ENCODE results near the gene CCDC15. TPM values are rescaled to one million over a fixed set of nuclear protein-coding genes. Genes with fewer than 3 reads are reported as not detected.

The CCDC15 gene
- total RNA-seq, 1 experiment from 2014 or later = 4.0 TPM

DNA sequence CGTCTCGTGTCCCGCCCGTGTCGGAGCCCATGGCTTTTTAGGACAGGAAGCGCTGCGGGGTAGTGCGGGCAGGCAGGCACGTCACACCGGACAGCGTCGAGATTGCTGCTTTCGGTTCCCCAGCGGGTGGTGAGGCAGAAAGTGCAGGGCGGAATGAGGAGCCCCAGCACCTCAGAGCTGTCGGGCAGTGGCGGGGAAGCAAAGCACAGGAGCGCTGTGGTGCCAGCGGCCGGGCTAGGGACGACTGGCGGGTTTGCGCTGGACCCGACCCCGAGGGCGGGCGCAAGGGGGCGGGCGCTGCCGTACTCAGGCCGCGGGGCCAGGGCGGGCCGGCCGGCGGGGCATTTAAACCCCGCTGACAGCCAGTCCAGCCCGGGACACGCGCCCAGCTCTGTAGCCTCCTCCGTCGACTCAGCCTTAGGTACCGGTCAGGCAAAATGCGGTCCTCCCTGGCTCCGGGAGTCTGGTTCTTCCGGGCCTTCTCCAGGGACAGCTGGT is 109.0 kb downstream of the CCDC15 start, which contains the start of gene SLC37A2:
SLC37A2 (plus strand) TSS at position 375 of the 498 bp plus-strand sequence; CDS start at position 438, 63 bp downstream.
- Mint-ChIP-seq H3K27ac (ENCODE audit: unreplicated experiment) (peak within 1 kb of the TSS; percentile 39), H3K4me3 (ENCODE audit: unreplicated experiment) (peak within 1 kb of the TSS; percentile 84), H3K9me3 (ENCODE audit: unreplicated experiment) (no peaks in the 10 kb centered on the region), H3K27me3 (ENCODE audit: insufficient read depth, unreplicated experiment) (peaks cover 3% of the 10 kb centered on the region), H3K4me1 (ENCODE audit: low read depth, unreplicated experiment) (peaks cover 8% of the 10 kb centered on the region), H3K36me3 (ENCODE audit: insufficient read depth, unreplicated experiment) (no peaks in the 10 kb centered on the region)
- TF ChIP-seq, protein P1, sequence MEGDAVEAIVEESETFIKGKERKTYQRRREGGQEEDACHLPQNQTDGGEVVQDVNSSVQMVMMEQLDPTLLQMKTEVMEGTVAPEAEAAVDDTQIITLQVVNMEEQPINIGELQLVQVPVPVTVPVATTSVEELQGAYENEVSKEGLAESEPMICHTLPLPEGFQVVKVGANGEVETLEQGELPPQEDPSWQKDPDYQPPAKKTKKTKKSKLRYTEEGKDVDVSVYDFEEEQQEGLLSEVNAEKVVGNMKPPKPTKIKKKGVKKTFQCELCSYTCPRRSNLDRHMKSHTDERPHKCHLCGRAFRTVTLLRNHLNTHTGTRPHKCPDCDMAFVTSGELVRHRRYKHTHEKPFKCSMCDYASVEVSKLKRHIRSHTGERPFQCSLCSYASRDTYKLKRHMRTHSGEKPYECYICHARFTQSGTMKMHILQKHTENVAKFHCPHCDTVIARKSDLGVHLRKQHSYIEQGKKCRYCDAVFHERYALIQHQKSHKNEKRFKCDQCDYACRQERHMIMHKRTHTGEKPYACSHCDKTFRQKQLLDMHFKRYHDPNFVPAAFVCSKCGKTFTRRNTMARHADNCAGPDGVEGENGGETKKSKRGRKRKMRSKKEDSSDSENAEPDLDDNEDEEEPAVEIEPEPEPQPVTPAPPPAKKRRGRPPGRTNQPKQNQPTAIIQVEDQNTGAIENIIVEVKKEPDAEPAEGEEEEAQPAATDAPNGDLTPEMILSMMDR (IDR thresholded peaks at IDR 0.05; ENCODE audit: insufficient read depth in 1 of 2, low read depth in 1 of 2, low read length in 1 of 2, severe bottlenecking in 1 of 2, unreplicated experiment in 1 of 2) = peak; percentile 44 to 56
- DNase-seq = peak; percentile 76 to 89
- CTCF ChIA-PET = interaction anchor here (0.6 to 1.2 kb wide), 6 partner anchors 9 to 454 kb away, joined by 3 to 4 read pairs (median 3); no protein-coding TSS in a partner anchor
- H3K9me3 ChIP-seq = peaks cover 3% of the 10 kb centered on the region; the same call in 1 of the 2 replicates
- BruUV-seq (replicated peaks) = no TSS peak
- peak within 1 kb of the TSS; percentile 56 for H3K4me3 ChIP-seq (ENCODE audit: low read depth, low read length)
- POLR2A ChIA-PET = no interaction called here
- intact Hi-C loops (cut with micrococcal nuclease; ENCODE audit: unreplicated experiment) = loop anchor here (1.0 to 5.0 kb wide), 4 partner anchors 8 to 101 kb away; partner anchors contain the start of gene TMEM218
- no peaks in the 10 kb centered on the region for H3K36me3 ChIP-seq (ENCODE audit: control insufficient read depth, insufficient read depth, low read length)
- H3K27me3 ChIP-seq (replicated peaks; ENCODE audit: control insufficient read depth, insufficient read depth, low read length) = no peaks in the 10 kb centered on the region
- peaks cover 14% of the 10 kb centered on the region for H3K4me1 ChIP-seq

DNA sequence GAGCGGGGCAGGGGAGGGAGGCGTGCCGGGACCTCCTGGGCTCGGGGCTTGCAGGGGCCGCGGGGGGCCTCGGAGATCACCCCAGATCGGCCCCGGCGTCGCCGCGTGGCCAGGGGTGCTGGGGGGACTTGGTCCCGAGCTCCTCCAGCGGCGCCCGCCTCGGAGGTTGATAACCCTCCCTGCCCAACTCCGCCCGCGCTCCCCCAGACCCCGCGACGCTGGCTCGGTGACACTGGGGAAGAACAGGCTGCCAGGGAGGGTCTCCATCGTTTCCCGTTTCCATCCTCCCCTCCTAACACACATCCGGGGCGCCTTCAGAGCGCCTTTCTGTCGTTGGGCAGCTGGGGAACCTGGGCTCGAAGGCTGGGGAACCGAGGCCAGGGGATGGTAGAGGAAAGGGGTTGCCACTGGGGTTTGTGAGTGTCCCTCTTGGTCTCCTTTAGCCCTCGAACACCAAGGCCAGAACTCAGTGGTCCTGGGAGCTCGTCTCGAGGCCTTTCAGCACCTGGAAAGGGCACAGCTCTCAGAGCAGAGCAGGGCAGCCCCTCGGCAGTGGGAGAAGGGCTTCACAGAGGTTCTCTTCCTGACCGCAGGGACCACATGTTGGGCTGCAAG is 109.5 kb downstream of the CCDC15 start:
- DNase-seq = peak in 1 of 2 experiments; percentile 42
- TF ChIP-seq, protein P1 (IDR thresholded peaks at IDR 0.05; ENCODE audit: insufficient read depth in 1 of 2, low read depth in 1 of 2, low read length in 1 of 2, severe bottlenecking in 1 of 2, unreplicated experiment in 1 of 2) = no peak
- H3K27me3 Mint-ChIP-seq (ENCODE audit: insufficient read depth, unreplicated experiment) = peaks cover 3% of the 10 kb centered on the region
- H3K4me1 Mint-ChIP-seq (ENCODE audit: low read depth, unreplicated experiment) = peaks cover 2% of the 10 kb centered on the region
- H3K36me3 Mint-ChIP-seq (ENCODE audit: insufficient read depth, unreplicated experiment) = no peaks in the 10 kb centered on the region
- ChIA-PET CTCF (interaction anchor here (0.6 to 1.2 kb wide), 6 partner anchors 9 to 453 kb away, joined by 3 to 4 read pairs (median 3); no protein-coding TSS in a partner anchor), POLR2A (no interaction called here)
- intact Hi-C loops (cut with micrococcal nuclease; ENCODE audit: unreplicated experiment) = loop anchor here (1.0 to 5.0 kb wide), 4 partner anchors 8 to 101 kb away; partner anchors contain the start of gene TMEM218
- H3K9me3 ChIP-seq = peaks cover 3% of the 10 kb centered on the region; the same call in 1 of the 2 replicates
- no peaks in the 10 kb centered on the region for H3K27me3 ChIP-seq (replicated peaks; ENCODE audit: control insufficient read depth, insufficient read depth, low read length)
- H3K4me3 Mint-ChIP-seq (ENCODE audit: unreplicated experiment) = peak overlapping the region; percentile 84
- no peak overlapping the region for H3K27ac Mint-ChIP-seq (ENCODE audit: unreplicated experiment)
- BruUV-seq (replicated peaks) = no TSS peak
- peaks cover 9% of the 10 kb centered on the region for H3K4me1 ChIP-seq
- H3K9me3 Mint-ChIP-seq (ENCODE audit: unreplicated experiment) = no peaks in the 10 kb centered on the region
- no peaks in the 10 kb centered on the region for H3K36me3 ChIP-seq (ENCODE audit: control insufficient read depth, insufficient read depth, low read length)
- H3K4me3 ChIP-seq (ENCODE audit: low read depth, low read length) = peak overlapping the region; percentile 56

DNA sequence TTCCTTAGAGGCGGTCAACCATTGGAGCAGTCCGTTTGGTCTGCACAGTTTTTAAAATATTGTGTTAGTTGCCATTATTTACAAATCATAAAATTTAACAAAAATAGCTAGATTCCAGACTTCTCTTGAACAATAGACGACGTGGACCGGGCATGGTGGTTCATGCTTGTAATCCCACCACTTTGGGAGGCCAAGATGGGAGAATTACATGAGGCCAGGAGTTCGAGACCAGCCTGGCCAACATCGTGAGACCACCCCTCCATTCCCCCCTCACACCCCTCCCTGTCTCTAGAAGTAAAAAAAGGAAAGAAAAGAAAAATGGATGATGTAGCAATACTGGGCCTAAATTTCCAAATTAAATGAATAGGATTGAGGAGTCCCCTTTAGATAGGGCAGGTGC is 110.1 kb downstream of the CCDC15 start:
- CTCF ChIA-PET = no interaction called here
- H3K4me1 Mint-ChIP-seq (ENCODE audit: low read depth, unreplicated experiment) = no peaks in the 10 kb centered on the region
- POLR2A ChIA-PET = no interaction called here

More for the DNA sequence above, 110.1 kb downstream of the CCDC15 start:
- Histone ChIP-seq H3K4me1 (peaks cover 6% of the 10 kb centered on the region; the same call in 1 of the 2 replicates), H3K9me3 (peaks cover 2% of the 10 kb centered on the region; the same call in 1 of the 2 replicates), H3K4me3 (ENCODE audit: low read depth, low read length) (peak overlapping the region; percentile 56), H3K27me3 (replicated peaks; ENCODE audit: control insufficient read depth, insufficient read depth, low read length) (no peaks in the 10 kb centered on the region), H3K36me3 (ENCODE audit: control insufficient read depth, insufficient read depth, low read length) (no peaks in the 10 kb centered on the region)
- Mint-ChIP-seq H3K4me3 (ENCODE audit: unreplicated experiment) (peak overlapping the region; percentile 84), H3K27ac (ENCODE audit: unreplicated experiment) (no peak overlapping the region), H3K27me3 (ENCODE audit: insufficient read depth, unreplicated experiment) (peaks cover 3% of the 10 kb centered on the region), H3K9me3 (ENCODE audit: unreplicated experiment) (no peaks in the 10 kb centered on the region), H3K36me3 (ENCODE audit: insufficient read depth, unreplicated experiment) (no peaks in the 10 kb centered on the region)
- no peak for DNase-seq
- TF ChIP-seq, protein P1 (IDR thresholded peaks at IDR 0.05; ENCODE audit: insufficient read depth in 1 of 2, low read depth in 1 of 2, low read length in 1 of 2, severe bottlenecking in 1 of 2, unreplicated experiment in 1 of 2) = no peak
- intact Hi-C loops (cut with micrococcal nuclease; ENCODE audit: unreplicated experiment) = loop anchor here (5.0 kb wide), 1 partner anchor 102 kb away; no protein-coding TSS in a partner anchor
- TSS peak; percentile 37 for BruUV-seq (replicated peaks)

Measured in Caco-2 (cell line).